GM19395 (cell line): ENCODE measurements around the gene SCARF2.
"Not testable (repeated sequence)": the region's sequence is repeated elsewhere in the genome, so short reads cannot be mapped to it uniquely, and the experiment has no call there.

Experiments
- ATAC-seq: cut with Tn5 transposase; IDR thresholded peaks from one replicate; pipeline ENCODE4 v1.9.1; 2021; ENCODE audit warnings: mild to moderate bottlenecking, moderate library complexity; ENCODE audit not compliant: unreplicated experiment

Gene SCARF2

GRCh38 chr22:20428496-20429253 lies 8.9 kb downstream of the SCARF2 start:
- no peak for ATAC-seq

GRCh38 chr22:20427945-20428417 lies 9.6 kb downstream of the SCARF2 start:
- ATAC-seq = no peak

DNA sequence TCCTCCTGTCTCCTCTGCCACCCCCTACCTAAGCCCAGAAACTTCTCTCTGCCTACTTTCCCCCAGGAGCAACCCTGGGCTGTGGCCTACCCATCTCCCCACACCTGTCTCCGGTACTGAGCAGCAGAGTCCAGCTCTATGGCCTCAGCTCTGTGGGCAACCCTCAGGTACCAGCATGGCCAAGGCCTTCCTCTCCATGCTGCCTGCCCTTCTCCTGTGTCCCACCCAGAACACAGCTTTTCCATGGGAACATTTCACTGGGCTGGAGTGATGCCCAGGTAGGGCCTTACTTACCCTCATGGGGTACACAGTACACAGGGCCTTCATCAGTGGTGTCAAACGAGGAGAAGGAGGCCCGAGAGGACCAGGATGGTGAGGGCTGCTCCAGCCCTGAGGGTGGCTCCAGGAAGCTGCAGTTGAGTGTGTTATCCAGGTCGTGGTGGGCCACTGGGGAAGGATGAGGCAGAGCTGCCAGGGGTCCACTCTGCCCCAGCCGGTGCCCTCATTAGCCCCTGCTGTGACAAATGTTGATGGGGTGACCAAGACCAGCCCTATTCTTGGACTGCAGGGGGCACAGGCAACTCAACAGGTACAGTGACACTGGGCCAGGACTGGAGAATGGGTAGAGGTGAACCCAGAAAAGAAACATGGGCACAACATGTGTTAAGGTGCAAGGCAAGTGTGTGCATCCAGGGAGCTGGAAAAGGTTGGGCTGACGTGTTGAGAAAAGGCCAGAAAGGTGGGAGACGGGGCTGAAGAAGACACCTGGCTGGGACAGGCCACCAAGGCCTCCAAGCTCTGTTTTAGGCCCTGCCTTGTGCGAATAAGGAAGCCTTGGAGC lies 10.3 kb downstream of the SCARF2 start:
- no peak for ATAC-seq

- no peak for ATAC-seq
These were observed 11.4 kb downstream of the SCARF2 start for GRCh38 chr22:20426259-20426615.

- no peak for ATAC-seq
These were observed 11.9 kb downstream of the SCARF2 start for GRCh38 chr22:20425566-20426258.

DNA sequence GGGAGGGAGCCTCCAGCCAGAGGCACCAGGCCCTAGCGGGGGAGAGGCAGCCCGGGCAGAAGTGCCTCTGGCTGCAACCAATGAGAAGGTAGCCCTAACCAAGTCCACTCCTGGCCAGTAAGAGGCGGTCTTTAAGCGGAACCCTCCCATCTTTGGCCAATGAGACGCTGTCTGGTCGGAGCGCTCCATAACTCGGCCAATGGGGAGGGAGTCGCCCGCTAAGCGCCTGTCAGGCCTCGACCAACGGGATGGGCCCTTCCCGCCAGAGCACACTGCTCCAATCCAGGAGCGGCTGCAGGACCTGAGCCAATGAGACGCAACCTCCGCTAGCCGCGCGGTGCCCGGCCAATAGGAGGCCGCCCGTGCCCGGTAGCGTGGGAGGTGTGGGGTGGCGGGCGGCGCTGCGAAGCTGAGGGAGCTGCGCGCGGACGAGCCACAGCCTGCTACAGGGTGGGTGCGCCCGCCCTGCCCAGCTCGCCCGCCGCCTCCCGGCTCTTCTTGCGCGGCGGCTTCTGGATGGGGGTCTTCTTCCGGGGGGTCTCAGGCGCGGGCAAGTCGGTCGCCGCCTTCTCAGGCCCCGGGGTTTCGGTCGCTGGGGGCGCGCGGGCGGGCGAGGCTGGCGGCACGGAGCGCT lies 12.6 kb downstream of the SCARF2 start:
- ATAC-seq = no peak

DNA sequence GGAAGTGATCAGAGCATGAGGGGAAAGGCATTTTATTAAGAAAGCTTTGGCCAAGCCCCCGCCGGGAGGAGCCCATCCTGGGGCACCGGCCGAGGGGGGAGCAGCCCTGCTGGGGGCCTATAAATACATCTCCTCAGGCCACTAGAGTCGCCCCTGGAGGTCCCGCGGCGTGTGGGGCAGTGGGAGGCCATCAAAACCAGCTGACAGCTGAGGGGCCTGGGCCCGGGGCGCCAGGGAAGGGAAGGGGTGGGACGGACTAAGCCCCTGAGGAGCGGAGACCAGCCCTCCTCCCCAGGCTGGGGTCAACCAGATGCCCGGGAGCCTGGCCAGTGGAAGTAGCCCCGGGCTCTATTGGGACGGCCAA lies 13.1 kb downstream of the SCARF2 start:
- no peak for ATAC-seq

DNA sequence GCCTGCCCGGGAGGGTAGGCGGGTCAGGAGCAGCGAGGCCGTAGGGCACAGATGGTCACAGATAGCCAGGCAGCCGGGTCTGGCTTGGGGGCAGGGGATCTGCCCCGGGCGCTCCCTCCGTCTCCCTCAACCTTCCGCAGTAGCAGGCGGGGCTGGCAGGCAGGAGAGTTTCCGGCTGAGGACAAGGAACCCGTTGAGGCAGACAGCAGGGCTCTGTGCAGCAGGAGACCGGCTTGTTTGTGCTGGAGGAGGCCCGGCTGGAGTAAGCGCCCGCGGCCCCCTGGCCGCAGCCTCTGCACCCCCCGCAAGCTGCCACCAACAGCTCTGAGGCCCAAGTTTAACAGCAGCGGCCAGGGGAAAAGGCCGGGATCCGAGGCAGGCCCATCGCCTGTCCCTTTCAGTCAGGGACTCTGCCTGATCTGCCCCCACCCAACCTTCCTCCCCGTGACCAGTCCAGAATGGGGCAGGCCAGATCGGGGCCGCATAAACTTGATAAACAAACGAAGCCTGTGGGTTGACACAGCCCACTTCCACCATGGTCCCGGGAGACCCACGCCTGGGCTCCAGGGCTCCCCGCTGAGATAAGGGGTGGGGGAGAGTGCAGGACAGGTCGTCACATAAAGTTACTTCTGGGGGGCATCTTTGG lies 13.6 kb downstream of the SCARF2 start:
- ATAC-seq = no peak

DNA sequence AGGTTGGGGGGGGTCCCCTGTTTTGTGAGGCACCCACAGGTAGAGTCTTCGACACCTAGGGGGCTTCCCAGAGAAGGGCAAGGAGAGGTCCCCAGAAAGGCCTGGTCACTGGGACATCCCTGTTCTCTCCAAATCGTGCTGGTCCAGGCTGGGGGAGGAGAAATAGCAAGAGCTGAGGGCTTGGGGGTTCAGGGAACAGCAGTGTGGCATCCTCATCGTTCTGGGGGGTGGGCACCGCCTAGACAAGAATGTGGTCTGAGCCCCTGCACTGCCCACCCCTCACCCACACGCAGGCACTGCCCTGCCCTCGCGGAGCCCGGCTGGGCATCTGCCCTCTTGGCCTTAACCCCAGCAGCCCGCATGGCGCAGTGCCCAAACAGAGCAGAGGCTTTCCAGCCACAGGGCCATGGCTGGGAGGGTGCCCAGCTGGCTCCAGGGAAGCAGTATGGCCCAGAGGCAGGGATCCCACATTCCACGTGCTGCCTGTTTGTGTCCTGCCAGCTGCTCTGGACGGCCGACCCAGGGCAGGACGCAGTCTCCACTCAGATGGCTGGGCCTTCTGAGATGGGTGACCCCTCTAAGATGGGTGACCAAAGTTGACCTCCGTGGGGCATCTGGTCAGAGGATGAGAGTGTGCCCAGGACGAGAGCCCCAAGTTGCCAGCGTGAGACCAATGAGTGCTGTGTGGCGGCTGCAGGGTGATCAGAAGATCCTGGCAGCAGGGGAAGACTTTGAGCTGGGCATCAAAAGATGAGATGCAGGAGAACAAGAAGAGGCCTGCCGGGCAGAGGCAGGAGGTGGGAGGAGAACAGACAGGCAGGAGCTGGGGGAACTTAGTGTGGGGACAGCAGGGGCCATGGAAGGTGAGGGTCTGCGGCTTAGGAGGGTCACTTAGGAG lies 14.4 kb downstream of the SCARF2 start:
- no peak for ATAC-seq

DNA sequence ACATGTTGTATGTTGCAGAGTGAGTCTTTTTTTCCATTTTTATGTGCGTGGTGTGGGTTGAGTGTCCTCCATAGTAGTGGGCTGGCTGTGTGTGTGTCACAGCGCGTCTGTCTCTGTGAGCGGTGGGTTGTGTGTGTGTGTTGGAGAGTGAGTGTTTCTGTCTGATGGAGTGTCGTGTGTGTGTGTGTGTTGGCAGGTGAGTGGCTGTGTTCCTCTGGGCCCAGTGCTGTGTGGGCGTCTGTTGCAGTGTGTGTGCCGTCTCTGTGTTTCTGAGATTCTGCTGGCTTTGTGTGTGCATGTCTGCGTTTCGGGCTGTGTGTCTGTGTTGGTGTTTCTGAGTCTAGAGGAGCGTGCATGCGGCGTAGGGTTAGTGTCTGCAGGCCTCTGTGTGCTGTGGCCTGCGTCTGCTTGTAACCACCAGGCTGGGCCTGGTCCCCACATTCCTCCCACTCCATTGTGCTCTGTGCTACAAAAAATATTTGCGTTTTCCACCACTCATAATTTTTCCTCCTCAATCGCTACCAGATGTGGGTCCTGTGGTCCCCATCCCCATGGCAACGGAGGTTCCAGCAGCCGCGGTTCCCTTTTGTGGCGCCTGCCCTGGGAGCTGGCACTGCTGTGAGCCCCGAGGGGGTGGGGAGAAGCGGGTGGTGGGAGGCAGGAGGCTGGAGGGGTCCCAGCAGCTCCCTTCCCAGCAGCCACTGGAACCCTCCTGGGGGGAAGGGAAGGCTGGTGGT lies 15.2 kb downstream of the SCARF2 start:
- no peak for ATAC-seq

GRCh38 chr22:20421507-20421874 lies 16.1 kb downstream of the SCARF2 start:
- no peak for ATAC-seq

GRCh38 chr22:20420157-20420842 lies 17.3 kb downstream of the SCARF2 start:
- ATAC-seq = no peak

- no peak for ATAC-seq
These were observed 18.0 kb downstream of the SCARF2 start for GRCh38 chr22:20419664-20419951.

GRCh38 chr22:20418211-20418788 lies 19.3 kb downstream of the SCARF2 start:
- ATAC-seq = no peak

- ATAC-seq = not testable (repeated sequence)
These were observed 21.9 kb downstream of the SCARF2 start for GRCh38 chr22:20415699-20416098.

GRCh38 chr22:20415241-20415640 lies 22.4 kb downstream of the SCARF2 start:
- ATAC-seq = not testable (repeated sequence)

GRCh38 chr22:20414450-20414849 lies 23.2 kb downstream of the SCARF2 start:
- no peak for ATAC-seq

DNA sequence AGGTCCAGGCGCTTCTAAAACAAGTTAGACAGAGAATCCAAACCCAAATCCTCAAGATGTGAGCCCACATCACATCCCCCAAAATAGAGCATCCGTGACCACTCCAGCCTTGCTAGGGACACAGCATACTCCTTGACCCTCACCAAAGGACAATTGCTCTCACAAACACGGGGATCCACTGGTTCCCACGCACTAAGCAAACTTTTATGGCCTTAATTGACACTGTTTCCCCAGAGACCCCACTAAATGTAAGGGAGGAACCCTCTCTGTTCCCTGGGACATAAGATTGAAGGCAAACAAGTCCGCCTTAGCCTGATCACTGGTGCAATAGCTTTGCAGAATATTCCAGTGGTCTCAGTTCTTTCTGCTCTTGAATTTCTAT lies 23.6 kb downstream of the SCARF2 start:
- ATAC-seq = no peak
